ENCODE measurements around the gene DGKI.

- no peak for TF ChIP-seq CTCF (conservative IDR thresholded peaks at IDR 0.05; ENCODE audit: low read length)
- TF ChIP-seq EZH2phosphoT487 (IDR thresholded peaks at IDR 0.05; ENCODE audit: borderline replicate concordance, low read depth, low read length) = no peak
Observed at GRCh38 chr7:137886281-137886680, 39.5 kb upstream of the DGKI start.
